GM18907 (cell line): ENCODE results near the gene APCDD1.
"Not testable (repeated sequence)": the region's sequence is repeated elsewhere in the genome, so short reads cannot be mapped to it uniquely, and the experiment has no call there.

Experiments used
- ATAC-seq: cut with Tn5 transposase; IDR thresholded peaks from one replicate; pipeline ENCODE4 v1.9.1; 2021; ENCODE audit warnings: mild to moderate bottlenecking, moderate library complexity; ENCODE audit not compliant: unreplicated experiment

The APCDD1 gene

GRCh38 chr18:10461989-10462388 lies 7.6 kb downstream of the APCDD1 start:
- ATAC-seq, result no peak

GRCh38 chr18:10462597-10462996 lies 8.2 kb downstream of the APCDD1 start:
- no peak for ATAC-seq

DNA sequence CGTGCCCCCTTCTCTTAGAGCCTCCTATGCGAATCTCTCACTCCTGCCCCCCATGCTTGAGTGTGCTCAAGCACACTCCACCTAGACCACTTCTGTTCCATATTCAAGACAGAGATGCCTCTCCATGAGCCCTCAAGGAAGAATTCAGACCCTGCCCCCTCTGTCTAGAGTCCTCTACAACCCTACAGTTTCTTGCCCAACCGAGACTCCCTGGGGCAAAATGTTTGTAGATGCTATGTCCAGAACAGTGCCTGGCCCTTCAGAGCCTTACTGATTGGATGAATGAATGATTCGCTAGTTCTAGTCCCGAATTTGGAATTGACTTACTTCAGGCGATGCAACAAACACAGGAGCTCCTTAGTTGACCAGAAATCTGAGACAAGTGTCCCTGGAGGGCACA lies 8.7 kb downstream of the APCDD1 start:
- ATAC-seq, result no peak

- no peak for ATAC-seq
Measured at GRCh38 chr18:10463741-10464140, 9.3 kb downstream of the APCDD1 start.

GRCh38 chr18:10464161-10464648 lies 9.8 kb downstream of the APCDD1 start:
- not testable (repeated sequence) for ATAC-seq

GRCh38 chr18:10465174-10465939 lies 10.9 kb downstream of the APCDD1 start:
- no peak for ATAC-seq

GRCh38 chr18:10470429-10470828 lies 16.0 kb downstream of the APCDD1 start:
- no peak for ATAC-seq

- no peak for ATAC-seq
Measured at GRCh38 chr18:10471574-10471973, 17.1 kb downstream of the APCDD1 start.

GRCh38 chr18:10473132-10473531 lies 18.7 kb downstream of the APCDD1 start:
- ATAC-seq, result no peak

- no peak for ATAC-seq
Measured at GRCh38 chr18:10474309-10474708, 19.9 kb downstream of the APCDD1 start.

DNA sequence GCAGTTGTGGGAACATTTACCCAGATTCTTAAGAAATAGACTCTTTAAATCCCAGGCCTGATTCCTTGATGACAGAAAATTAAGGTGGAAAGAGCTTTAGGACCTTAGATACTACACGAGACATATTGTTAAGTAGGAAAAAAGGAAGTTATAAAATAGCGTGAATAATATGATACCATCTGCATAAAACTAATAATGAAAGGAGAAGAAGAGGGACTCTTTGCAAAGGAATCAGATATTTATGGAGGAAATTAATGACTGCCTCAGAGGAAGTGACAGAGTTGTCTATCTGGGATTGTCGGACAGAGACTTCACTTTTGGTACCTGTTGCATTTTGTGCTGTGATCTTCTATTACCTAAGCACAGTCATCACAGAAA lies 20.8 kb downstream of the APCDD1 start:
- ATAC-seq, result no peak

DNA sequence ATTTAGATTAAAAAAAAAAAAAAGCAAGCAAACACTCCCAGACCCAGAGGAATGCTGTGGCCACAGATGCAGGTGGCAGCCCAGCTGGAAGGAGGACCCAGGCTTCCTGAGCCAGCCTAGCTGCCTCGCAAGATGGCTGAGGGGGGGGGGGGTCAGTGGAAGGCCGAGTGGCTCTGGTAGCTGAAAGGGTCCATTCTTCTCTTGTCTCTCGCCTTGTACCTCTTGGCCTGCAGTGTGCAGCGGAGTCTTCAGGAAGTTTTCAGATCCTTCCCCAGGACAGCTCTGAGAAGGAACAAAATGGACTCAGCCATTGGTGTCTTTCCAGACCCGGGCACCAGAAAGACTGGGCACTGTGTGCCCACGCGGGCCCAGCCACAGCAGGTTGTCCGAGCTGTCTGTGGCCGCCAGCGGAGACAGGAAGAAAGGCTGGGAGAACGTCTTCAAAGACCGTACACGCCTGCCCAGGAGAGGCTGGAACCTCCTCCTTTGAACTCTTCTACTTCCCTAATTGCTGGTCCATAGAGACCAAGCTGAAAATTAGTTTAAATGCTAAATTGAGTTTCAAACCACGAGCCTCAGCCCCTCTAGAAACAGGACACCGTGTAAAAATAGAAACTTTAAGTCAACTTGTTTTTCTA lies 21.3 kb downstream of the APCDD1 start:
- ATAC-seq, result no peak

- no peak for ATAC-seq
Measured at GRCh38 chr18:10476338-10476791, 21.9 kb downstream of the APCDD1 start.

- no peak for ATAC-seq
Measured at GRCh38 chr18:10477121-10477862, 22.9 kb downstream of the APCDD1 start.

- ATAC-seq, result no peak
Measured at GRCh38 chr18:10477863-10478260, 23.4 kb downstream of the APCDD1 start.

- ATAC-seq, result no peak
Measured at GRCh38 chr18:10481831-10482230, 27.4 kb downstream of the APCDD1 start.

- peak; percentile 27 for ATAC-seq
Measured at GRCh38 chr18:10482363-10482984, 28.0 kb downstream of the APCDD1 start.

DNA sequence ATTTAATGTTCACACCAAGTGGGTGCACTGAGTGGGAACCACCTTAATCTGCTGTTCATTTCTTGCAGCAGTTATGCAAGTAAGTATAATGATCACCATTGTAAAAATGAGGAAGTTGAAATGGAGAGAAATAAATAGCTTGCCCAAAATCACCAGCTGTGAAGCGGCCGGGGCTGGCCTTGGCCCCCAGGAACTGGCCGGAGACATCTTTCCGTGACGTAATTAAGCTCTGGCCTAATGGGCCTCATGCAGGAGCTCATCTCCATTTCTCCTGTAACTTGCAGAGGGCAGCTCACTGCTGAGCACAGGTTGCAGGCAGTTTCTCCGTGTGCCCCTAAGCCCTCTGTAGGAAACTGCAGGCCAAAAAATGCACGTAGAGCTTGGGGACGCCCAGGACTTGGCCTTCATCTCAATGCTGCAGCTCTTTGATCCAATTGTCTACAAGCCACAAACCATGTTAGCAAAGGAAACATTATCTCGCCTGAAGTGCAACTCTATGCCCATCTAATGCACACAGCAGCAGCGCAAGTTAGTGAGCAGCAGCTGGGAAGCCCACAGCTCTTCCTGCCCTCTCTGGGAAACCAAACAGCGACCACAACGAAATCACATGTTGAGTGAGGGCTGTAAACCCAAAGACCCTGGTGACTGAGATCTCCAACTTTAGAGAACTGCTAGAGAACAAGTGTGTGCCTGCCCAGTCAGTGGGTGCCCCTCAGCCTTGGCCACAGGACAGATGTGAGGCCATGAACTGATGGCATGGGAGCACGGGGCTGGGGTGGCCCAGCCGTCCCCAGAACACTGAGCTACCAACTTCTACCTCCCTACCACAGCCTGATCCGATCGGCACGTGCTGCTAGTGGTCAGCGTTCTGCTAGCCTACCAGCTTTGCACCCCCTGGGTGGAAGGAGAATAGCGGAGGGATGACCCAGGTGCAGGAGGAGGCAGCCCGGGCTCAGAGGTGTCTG lies 28.8 kb downstream of the APCDD1 start:
- peak; percentile 86 for ATAC-seq

DNA sequence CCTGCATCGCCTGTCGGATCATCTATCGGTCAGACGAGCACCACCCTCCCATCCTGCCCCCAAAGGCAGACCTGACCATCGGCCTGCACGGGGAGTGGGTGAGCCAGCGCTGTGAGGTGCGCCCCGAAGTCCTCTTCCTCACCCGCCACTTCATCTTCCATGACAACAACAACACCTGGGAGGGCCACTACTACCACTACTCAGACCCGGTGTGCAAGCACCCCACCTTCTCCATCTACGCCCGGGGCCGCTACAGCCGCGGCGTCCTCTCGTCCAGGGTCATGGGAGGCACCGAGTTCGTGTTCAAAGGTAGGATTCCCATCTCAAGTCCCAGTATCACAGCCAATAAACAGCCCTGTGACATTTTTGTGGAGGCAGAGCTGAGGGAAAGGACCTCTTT lies 31.0 kb downstream of the APCDD1 start:
- ATAC-seq, result no peak

DNA sequence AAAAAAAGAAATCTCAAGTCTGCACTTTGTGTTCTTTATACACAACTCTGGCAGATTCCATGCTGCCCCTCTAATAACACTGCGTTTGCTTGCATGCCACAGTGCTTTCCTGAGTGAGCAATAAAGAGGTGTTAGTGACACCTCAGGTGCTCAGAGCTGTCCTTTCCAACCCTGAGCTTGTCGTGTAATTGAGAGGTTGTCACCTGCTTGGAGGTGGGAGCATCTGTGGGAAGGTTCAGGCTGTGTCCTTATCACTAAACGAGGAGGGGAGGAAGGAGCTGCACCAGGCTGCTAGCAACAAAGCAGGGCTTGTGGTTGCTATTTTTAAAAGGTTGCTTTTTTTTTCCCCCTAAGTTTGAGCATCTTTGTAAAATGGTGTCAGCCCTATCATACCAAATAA lies 31.9 kb downstream of the APCDD1 start:
- no peak for ATAC-seq
